HG03520 (cell line): ENCODE measurements around the gene LIPC.

Source experiments
- ATAC-seq: cut with Tn5 transposase; IDR thresholded peaks from one replicate; pipeline ENCODE4 v1.9.1; 2021; ENCODE audit warnings: mild to moderate bottlenecking, moderate library complexity; ENCODE audit not compliant: unreplicated experiment

The LIPC gene

DNA sequence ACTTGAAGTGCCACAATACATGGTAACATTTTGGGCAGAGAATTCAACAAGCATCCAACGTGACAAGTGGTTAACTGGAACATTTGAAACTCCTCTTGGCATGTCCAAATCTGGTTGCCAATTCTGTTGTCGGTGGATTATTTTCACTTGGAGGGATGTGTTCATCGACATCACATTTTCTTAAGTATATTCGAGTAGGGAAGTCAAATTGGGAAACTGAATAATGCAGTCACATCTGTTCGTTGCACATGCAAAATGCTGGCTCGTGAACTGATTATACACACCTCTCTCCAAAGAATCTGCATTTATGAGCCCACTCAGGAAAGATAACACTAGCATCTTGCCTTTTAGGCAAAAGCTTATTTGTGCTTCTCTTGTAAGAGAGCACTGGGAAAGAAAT, 139.7 kb downstream of the LIPC start:
- ATAC-seq = no peak

DNA sequence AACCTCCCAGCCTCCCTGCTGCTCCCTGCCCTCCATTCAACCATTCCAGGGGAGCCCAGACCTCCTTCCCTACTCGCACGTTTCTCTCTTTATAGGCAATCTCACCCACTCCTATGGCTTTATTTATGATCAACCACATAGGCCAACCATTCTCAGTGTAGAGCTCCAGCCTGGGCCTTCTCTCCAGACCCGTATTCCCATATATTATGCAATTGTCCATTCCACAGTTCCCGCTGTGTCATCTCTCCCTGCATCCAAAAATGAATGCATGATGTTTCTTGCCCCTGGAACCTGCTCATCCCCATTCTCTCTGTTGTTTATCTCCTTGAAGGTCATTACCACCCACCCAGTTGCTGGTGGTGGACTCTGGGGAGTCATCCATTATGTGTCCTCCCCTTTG, 140.7 kb downstream of the LIPC start:
- ATAC-seq = no peak

DNA sequence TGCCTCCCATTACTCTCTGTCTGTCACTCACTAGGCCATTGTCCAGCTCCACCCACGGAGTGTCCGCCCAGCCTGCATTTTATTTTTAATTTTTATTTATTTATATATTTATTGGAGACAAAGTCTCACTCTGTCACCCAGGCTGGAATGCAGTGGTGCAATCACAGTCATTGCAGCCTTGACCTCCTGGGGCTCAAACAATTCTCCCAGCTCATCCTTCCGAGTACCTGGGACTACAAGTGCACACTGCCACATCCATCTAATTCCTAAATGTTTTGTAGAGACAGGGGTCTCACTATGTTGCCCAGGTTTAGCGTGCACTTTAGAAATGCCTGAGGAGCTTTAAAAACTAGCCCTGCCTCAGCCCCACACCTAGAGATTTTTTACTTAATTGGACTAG, 141.5 kb downstream of the LIPC start:
- no peak for ATAC-seq

DNA sequence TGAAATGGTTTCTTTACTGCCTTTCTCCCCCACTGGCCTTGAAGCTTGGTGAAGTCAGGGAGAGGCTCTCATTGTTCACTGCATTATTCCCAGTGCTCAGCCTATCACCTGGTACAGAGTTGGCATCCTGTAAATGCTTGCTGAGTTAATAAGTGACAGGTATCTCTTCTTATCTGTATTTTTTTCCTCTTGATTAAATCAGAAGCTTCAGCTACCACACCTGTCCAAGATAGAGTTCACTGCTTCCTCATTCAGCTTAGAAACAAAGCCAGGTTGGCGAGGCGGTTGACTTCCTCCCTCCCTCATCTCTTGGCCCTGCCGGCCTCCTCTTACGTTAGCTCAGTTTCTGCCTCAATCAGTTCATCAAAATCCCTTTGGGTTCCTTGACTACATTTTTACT, 142.8 kb downstream of the LIPC start:
- ATAC-seq = no peak

DNA sequence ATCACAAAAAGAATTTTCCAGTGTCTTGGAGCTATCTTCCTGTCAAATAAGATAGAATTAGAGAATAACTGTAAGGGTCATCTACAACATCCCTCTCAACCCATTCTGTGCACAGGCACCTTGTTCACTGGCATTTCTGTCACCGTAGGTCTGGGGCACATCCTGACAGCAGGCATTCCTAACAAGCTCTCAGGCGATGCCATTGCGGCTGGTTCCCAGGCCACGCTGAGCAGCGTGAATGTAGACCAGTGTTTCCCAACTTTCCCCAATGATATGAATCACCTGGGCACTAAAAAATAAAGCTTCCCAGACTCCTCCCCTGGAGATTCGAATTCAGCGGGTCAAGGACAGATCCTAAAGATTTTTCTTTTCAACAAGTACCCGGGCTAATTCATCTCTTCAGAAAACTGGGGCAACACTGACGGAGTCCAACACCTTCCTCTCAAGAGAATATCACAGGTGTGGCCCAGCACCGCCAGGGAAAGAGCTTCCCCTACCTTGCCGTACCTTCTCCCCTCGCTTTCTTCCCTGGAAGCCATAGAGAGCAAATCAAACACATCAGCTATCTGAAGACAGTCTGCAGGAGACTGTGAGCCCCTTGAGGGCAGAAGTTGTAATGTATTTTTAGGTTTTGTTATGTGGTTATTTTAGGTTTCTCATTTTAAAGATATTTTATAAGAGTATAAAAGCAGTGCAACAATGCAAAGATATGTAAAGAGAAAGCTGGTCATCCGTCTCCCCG, 143.4 kb downstream of the LIPC start:
- no peak for ATAC-seq

DNA sequence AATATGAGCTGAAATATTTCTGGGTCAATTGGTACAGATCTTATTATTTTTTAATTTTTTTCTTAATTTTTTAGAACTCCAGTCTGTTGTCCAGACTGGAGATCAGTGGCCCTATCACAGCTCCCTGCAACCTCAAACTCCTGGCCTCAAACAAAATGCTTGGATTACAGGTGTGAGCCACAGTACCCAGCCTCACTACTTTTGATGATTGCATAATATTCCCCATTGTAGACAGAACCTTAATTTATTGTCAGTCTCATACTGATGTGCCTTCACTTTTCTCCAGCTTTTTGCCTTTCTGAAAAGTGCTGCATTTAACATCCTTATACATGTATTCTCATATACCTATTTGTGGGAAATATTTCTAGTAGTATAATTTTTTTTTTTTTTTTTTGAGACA, 144.9 kb downstream of the LIPC start:
- ATAC-seq = no peak

DNA sequence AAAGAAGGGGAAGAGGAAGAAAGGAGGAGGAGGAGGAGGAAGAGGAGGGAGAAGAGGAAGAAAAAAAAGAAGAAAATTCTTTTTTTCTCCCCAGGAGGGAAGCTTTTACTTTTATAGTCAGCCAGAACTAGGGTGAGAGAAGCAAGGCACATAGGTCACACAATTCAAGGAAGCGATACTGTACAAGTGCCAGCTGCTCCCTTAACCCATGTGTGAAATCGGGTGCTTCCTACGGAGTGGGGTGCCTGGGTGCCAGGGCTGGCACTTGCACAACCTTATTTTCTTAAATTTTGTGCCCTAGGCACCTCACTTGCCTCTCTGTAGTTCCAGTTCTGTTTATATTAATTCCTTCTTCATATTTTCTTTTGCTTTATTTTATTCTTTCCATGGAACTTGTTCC, 150.4 kb downstream of the LIPC start:
- no peak for ATAC-seq

DNA sequence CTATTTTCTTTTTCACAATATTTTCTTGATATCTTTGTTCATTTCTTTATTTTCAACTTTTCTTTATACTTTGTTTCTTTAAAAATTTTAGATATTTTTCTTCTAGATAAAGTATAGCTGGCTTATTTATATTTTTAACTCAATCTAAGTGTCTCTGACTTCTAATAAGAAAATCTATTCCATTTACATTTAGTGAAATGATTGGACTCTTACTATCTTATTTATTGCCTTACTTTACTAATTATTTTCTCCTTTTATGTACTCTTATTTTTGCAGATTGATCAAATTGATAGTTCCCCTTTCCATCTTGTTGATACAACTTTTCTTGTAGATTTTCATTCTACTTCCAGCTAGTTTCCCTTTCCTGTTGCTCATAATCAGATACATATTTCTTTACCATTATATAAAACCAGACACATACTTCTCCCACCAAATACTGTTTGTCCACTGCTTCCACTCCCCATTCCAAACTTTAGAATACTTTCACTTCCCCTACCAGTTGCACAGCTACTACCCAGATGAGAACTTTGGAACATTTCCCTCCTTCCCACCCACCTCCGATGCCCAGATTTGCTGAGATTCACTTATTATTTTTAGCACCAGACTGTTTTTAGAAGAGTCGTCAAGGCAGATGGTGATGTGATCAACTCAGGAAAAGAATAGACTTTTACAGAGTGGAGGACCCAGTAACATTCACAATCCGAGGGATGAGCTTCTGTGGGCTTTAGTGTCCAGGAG, 151.5 kb downstream of the LIPC start:
- ATAC-seq = no peak

DNA sequence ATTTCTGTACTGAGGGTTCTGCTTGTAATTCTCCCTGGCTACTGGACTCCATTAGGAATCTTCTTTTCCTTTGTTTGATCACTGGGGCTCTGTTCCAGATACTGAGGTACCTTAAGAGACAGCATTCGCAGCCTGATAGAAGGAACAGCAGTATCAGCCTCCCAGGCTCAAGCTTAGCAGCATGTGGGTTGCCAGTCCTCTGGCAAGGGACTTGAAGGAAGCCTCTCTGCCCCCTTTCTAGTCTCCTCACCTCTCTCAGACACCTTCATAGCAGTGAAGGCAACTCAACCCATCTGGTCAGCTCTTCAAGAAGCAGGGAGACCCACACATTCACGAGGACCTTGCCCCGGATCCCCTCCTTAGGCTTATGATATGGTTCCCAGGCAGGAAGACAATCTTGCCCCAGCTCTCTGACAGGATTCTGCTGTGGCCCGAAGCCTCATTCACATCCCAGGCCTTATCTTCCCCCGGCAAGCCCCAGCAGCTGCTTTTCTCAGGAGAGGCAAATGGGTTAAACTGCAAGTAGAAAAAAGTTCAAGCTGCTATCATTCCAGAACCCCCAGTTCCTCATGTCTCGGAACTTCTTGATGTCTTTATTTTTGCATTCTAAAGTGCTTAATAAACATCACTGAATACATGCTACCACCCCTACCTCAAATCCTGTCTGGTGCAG, 153.1 kb downstream of the LIPC start:
- no peak for ATAC-seq

DNA sequence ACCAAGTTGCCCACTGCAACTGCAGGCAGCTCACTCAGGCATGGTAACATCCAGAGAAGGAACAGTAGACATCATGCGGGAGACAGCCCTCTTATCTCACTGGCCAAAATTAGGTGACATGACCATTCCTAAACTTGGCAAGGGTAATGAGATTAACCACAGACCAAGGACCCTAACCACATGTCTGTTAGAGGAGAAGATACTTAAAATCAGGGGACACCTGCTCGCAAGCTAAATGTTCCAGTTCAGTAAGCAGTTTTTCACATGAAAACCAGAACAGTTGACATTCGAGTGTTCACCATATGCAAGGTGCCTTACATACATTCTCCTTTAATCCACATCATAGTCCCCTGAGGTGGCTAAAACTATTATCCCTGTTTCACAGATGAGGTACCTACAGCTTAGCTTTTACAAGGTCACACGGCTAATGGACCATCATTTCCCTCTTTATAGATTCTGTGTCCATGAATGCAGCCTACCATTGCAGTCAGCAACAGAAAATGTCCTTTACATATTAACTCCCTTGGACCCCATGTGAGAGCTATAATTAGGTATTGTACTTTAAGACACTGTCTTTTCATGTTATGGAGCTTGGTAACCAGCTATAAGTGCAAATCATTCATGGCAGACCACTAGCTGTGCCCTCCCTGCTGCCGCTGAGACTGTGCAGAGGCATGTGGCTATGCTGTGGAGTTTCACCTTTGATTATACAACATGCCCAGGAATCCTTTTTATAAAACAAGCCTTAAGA, 154.1 kb downstream of the LIPC start:
- no peak for ATAC-seq

DNA sequence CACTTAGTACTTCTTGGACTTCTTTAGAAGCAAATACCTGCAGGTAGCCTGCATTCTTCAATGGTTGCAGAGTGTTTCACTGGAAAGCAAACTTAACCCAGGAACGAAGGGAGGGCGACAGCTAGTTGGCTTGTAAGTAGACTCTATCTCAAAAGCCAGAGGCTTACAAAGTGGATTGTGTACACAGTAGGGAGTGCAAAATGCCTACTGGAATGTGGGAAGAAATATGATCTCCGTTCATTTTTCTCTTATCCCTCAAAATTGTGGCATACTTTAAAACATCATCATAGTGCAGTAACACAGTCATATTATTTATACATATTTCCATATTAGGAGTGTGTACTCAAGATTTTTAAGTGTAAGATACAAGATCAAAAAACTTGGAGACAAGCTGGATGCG, 155.7 kb downstream of the LIPC start:
- ATAC-seq = no peak

DNA sequence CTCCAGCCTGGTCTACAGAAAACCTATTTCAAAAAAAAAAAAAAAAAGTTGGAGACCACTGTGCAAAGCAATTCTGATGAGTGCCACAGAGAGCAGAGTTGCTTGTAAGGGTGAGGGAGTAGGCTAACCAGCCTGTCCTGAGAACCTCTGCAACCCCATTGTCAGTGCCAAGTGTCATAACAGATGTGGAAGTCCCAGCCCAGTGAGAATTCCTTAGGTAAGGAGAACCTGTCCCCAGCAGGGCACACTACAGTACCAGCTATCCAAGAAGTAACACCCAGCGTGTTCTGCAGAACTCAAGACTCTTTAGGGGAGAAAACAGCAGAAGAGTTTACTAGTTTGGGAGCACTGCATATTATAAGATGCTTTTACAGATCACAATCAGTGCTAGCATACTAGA, 156.3 kb downstream of the LIPC start:
- ATAC-seq = no peak

DNA sequence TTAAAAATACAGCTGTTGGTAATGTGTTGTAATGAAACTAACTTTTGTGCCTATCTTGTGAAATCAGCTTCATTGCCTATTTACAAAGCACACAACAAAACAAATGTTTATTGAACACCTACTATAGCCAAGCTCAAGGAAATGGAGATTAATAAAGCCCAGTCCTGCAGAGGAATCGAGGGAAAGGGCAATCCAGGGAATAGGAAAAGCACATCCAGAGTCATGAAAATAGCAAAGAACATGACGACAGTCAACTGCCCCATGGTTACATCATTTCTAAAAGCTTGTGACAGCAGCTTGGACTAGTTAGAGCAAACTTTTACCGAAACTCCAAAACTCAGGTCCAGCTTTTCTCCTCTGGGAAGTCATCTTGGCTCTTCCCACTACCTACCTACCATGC, 157.3 kb downstream of the LIPC start:
- ATAC-seq = no peak

DNA sequence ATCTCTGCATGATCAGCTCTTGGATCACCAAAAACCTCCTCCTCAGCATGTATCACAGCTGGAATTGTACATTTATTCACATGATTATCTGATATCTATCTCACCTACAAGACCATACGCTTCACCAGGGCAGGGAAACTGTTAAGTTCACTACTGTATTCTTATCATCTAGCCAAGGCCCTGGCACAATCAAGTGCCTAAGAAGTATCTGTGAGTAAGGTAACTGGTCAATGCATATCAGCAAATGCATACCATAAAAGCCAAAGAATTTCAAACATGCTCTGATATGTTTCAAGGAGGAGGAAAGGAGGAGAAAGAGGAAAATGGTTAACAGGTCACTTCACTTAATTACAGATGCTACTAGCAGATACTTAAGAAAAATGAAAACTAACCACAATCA, 158.4 kb downstream of the LIPC start:
- no peak for ATAC-seq

DNA sequence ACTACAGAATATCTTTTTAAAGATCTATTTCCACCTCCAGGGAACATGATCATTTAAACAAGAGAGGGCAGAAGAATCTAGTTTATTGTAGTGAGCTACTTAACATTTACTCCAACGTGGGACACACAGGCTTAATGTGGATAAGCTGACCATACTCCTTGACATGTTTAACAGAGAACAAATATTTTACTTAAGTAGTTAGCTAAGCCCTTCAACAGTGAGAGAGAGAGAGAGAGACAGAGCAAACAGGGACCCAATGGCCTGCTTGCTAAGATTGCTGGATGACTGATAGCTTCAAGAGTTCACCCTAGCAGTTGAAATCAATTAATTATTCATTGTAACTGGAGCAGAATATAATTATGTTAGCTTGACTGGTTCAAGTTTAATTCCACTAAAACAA, 159.1 kb downstream of the LIPC start:
- ATAC-seq = no peak

DNA sequence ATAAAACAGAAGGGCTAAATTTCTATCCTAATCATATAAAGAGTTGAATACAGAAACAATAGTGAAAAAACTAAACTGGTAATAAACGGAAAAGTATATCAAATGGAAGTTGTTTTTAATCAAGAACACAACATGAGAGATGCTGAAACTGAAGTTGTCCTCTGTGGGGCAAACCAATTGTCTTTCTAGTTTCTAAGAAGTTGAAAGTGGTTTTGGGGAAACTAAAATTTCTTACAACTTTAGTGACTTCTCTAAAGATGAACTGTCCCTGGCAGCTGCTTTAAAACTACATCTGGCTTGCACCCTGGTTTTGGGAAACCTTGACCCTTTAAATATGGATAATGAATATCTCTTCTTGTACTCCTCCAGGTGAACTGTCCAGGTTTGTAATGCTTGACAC, 162.1 kb downstream of the LIPC start:
- no peak for ATAC-seq

DNA sequence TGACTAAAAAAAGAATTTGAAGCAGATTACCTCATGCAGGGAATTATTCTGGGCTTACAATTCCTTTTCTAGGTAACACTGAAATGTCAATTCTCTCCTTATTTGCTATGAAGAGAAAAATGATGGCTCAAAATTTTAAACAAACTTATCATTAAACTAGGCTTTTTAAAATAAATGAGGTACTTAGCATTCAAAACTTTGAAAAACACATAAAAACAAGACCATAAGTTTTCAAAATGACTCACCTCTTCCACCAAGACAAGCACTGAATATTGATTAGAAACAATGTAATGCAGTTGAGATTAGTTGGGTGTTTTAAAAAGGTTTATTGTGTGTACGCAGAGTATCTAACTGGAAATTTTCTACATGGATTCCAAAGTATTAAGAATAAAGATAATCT, 163.1 kb downstream of the LIPC start:
- ATAC-seq = no peak

DNA sequence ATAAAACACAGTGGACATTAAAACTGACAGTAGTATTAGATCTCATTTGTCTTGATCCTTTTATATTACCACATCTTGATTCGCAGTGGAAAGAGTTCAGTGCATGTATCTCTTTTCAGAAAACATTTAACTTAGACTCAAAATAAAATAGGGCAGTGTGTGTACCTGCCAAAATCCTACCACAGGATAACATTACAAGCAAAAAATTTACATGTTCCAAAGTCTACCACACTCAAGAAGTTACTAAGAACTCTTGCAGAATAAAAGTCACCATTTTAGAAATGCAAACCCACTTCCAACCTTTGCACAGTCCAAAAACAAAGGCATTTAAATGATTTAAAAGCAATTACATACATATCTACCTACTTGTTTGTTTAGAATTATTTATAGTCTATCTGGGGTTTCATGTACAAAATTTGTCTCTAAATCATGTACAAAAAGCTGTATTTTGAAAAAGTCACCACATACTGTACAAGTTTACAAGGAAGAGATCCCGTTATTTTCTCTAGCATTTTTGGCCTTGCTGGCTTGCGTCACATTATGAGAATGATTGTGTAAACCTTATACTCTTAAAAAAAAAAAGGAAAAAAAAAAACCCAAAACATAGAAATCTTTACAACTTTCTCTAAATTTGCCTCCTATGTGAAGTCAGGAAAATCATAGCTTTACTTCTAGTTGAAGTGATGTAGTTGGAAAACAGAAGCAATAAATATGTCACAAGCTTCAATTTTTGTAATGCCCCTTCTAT, 163.9 kb downstream of the LIPC start:
- ATAC-seq = no peak

DNA sequence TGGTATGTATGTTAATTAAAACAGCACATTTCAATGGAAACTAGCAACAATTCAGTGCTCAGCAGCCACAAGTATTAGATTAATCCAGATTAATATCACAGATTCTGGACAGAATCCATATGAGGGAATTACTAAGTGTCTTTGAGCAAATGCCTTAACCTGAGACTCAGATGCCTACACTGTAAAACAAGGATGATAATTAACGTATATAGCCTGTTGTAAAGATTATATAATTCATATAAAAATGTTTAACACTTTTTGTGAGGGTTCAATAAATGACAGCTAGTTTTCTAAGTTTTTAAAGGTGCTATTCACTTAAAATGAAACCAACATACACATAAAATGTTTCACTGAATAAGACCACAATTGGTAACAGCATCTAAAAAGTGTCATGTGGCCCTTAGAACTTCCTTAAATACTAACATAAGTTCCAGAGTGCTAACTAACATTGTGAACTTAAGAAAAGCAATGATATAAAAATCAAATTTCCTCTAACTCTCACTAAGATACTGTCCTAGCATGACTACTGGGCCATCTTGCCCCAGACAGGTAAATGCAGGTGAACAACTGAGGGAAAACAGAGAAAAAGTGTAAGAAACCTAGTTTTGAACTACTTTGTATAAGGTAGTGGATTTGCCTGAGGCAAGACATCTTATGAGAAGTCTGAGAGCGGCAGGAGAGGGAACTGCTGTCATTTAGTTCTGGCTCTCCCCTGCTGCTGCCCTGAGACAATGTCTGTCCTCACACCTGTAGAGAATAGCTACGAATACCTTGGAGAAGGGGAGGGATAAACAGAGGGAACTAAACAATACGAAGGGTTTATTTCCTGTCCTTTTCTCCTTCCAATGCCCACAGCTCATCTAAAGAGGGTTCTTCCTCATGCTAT, 166.4 kb downstream of the LIPC start:
- no peak for ATAC-seq

DNA sequence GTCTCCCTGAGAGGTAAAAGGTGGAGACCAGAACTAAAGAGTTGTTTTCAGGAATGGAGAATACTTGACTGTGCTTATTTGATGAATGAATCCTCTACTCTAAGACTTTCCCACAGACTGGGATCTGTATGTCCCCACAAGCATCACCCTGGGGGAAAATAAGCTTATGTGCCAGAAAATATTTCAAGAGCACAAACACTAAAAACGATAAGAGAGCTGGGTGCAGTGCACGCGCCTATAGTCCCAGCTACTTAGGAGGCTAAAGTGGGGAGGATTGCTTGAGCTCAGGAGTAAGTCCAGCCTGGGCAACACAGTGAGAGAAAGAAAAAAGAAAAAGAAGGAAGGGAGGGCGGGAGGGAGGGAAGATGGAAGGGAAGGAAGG, 167.0 kb downstream of the LIPC start:
- no peak for ATAC-seq
